GM12873 (cell line): ENCODE results near the gene GINS1.

Experiments
- CTCF ChIP-seq: IDR thresholded peaks from 2 replicates; pipeline ENCODE4 v1.5.1; 2012; ENCODE audit warnings: low read depth, mild to moderate bottlenecking, moderate library complexity, low read length, control low read depth; ENCODE audit not compliant: insufficient read depth; ENCODE audit errors: missing control alignments

Gene GINS1

GRCh38 chr20:25390538-25391528, 16.6 kb upstream of the GINS1 start, which contains the start of gene ABHD12:
TSS of gene ABHD12 (minus strand) at chr20:25390835. CDS start at chr20:25390703, 132 bp downstream.
- no peak for TF ChIP-seq CTCF

GRCh38 chr20:25394276-25394675, 13.2 kb upstream of the GINS1 start:
- TF ChIP-seq CTCF: no peak

GRCh38 chr20:25394996-25395395, 12.5 kb upstream of the GINS1 start:
- no peak for TF ChIP-seq CTCF

- TF ChIP-seq CTCF: no peak
Measured at GRCh38 chr20:25397096-25397495, 10.4 kb upstream of the GINS1 start.

GRCh38 chr20:25397821-25398220, 9.7 kb upstream of the GINS1 start:
- no peak for TF ChIP-seq CTCF

GRCh38 chr20:25398376-25399036, 9.0 kb upstream of the GINS1 start:
- no peak for TF ChIP-seq CTCF

- peak; percentile 64 for TF ChIP-seq CTCF
Measured at GRCh38 chr20:25399037-25399430, 8.4 kb upstream of the GINS1 start.
